Fibroblast of skin of right biceps (primary cell): Measurements from ENCODE around the gene C1QL1.

Source experiments
- DNase-seq: peaks from one replicate; pipeline ENCODE4 v3.0.0-alpha.2; 2013

Gene C1QL1

GRCh38 chr17:44912763-44913544 lies 55.1 kb downstream of the C1QL1 start:
- DNase-seq, result no peak

DNA sequence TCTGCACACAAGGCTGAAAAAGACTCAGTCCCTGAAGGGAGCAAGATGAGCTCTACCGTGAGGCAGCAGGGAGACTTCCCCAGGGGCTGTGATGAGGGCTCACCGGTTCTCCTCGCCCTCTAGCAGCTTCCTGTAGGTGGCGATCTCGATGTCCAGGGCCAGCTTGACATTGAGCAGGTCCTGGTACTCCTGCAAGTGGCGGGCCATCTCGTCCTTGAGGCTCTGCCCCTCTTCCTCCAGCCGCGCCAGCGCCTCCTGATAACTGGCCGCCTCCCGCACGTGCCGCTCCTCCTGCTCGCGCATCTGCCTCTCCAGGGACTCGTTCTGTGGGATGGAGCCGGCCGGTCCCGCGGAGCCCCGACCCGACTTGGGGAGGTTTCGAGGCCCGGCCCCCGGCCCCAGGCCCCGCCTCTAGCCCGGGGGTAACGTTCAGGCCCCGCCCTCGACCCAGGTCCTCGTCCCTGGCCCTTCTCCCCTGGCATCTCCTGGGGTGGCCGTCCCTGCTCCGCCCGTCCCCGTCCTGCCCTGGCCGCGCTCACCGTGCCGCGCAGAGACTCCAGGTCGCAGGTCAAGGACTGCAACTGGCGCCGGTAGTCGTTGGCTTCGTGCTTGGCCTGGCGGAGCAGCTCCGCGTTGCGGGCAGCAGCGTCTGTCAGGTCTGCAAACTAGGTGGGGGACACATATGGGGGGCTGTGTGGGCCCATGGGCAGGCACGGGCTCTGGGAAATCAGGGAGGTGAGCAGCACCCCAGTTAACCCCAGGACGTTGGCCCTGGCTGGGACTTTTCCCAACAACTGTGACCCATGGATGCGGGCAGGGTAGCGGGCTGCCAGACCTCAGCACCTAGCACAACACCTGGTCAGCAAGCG lies 56.7 kb downstream of the C1QL1 start:
- peak; percentile 55 for DNase-seq

DNA sequence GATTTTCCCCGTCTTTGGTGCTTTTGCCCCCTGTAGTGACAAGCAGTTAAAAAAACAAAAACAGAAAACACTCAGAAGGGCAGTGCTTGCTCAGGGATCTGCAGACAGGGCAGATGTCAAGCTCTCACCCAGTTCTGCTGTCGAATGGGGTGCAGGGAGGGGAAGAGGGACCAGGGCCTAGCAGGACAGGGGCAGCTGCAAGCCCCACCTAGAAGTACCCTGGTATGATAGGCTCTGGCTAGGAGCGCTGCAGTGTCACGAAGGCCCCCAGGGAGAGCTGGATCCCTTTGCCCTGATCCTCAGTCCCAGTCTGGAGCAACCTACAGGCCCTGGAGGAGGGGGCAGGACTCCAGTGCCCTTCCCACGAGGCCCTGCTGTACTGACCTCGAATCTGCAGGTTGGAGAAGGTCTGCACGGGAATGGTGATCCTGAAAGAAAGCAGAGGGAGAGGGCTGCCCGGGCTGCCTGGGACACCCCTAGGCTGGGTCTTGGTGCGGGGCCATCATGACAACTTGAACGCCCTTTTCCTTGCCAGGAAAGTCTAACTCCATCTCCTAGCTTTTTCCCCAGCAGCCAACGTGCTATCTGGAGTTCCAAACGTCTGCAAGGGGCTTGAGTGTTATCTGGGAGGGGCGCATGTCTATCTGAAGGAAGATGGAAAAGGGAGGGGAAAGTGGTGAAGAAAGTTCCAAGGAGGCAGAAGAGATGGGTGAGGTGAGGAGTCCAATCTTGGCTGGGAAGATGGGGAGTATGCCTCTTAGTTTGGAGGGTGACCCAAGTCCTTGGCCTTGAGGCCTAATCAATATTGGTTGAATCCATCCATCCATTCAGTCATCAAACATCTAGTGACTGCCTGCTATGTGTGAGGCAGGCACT lies 57.6 kb downstream of the C1QL1 start:
- DNase-seq, result no peak
